Calu3 (cell line): ENCODE measurements around the gene UFSP2. TPM values are rescaled to one million over a fixed set of nuclear protein-coding genes. Genes with fewer than 3 reads are reported as not detected.

Experiments
- BruUV-seq: library from RNA; stranded (reverse); fragments of 400-500 nt; replicated peaks from 2 replicates; lab custom pipeline; 2021; lab: Mats Ljungman, UMichigan
- CTCF ChIA-PET: fragments of 300-600 bp; sonication (Branson Sonifier 250); formaldehyde crosslinking; loops from one replicate; lab custom pipeline; 2022; ENCODE audit warnings: antibody characterized with exemption; lab: Charles Lee
- DNase-seq: peaks from one replicate; pipeline ENCODE4 v3.0.0; 2022
- H3K27ac Mint-ChIP-seq: one replicate; pipeline ENCODE4 v1.8.0; 2022; ENCODE audit warnings: mixed read lengths; ENCODE audit not compliant: unreplicated experiment
- H3K27me3 Mint-ChIP-seq: one replicate; pipeline ENCODE4 v1.8.0; 2022; ENCODE audit warnings: mixed read lengths; ENCODE audit not compliant: unreplicated experiment
- H3K36me3 Mint-ChIP-seq: one replicate; pipeline ENCODE4 v1.8.0; 2022; ENCODE audit warnings: mild to moderate bottlenecking, moderate library complexity, mixed read lengths; ENCODE audit not compliant: insufficient read depth, unreplicated experiment
- H3K4me1 Mint-ChIP-seq: one replicate; pipeline ENCODE4 v1.8.0; 2022; ENCODE audit warnings: mild to moderate bottlenecking, low read depth, mixed read lengths; ENCODE audit not compliant: unreplicated experiment
- H3K4me3 Mint-ChIP-seq: one replicate; pipeline ENCODE4 v1.8.0; 2022; ENCODE audit warnings: mild to moderate bottlenecking, low read depth, moderate library complexity, mixed read lengths; ENCODE audit not compliant: unreplicated experiment
- H3K9me3 Mint-ChIP-seq: one replicate; pipeline ENCODE4 v1.8.0; 2022; ENCODE audit warnings: low read depth, mixed read lengths; ENCODE audit not compliant: unreplicated experiment
- CTCF ChIP-seq: fragments of 200-600 bp; IDR thresholded peaks from one replicate; pipeline ENCODE4 v1.8.0; 2022; ENCODE audit warnings: antibody characterized with exemption; ENCODE audit not compliant: unreplicated experiment
- intact Hi-C: fragments of 100-400 bp; cut with micrococcal nuclease; formaldehyde crosslinking; loops from one replicate; pipeline ENCODE4 v1.10.0; 2022; ENCODE audit not compliant: unreplicated experiment
- total RNA-seq: library from RNA; stranded (reverse); gene quantifications from 2 replicates; pipeline ENCODE4 v1.2.3, GENCODE V29; 2022

Gene UFSP2
- total RNA-seq, 1 experiment from 2014 or later, result 14.8 TPM

DNA sequence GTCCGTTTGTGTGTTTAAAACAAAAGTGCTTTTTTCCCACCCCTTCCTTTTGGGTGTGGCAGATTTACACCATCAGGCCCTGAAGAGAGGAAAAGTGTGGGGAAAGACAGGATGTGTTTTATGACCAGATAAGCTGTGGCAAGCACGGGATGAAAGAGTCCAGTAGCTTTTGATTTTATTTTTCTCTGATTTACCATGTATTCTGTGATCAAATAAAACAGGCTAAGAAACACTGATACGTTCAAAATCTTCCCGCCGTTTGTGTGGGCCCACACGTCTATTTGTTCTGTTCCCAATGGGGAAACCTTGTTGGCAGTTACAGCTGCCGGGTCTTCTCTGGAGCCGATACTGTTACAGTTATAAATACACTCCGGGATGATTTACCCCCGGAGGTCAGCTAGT, 40.8 kb downstream of the UFSP2 start:
- TF ChIP-seq CTCF, result no peak
- CTCF ChIA-PET, result no interaction called here
- Mint-ChIP-seq H3K36me3 (no peaks in the 10 kb centered on the region), H3K4me1 (peaks cover 7% of the 10 kb centered on the region), H3K4me3 (no peak overlapping the region), H3K27me3 (no peaks in the 10 kb centered on the region), H3K27ac (no peak overlapping the region), H3K9me3 (no peaks in the 10 kb centered on the region)
- no TSS peak for BruUV-seq
- no peak for DNase-seq
- intact Hi-C loops, result no loop called here

- no peak for TF ChIP-seq CTCF
- Mint-ChIP-seq H3K36me3 (no peaks in the 10 kb centered on the region), H3K9me3 (no peaks in the 10 kb centered on the region), H3K27me3 (no peaks in the 10 kb centered on the region), H3K4me1 (peaks cover 7% of the 10 kb centered on the region), H3K27ac (peak overlapping the region; percentile 67), H3K4me3 (no peak overlapping the region)
- intact Hi-C loops, result no loop called here
- CTCF ChIA-PET, result interaction anchor here (0.7 kb wide), 1 partner anchor 1812 kb away, joined by 5 read pairs; no protein-coding TSS in a partner anchor
- no TSS peak for BruUV-seq
- DNase-seq, result no peak
Observed at GRCh38 chr4:185384061-185384460, 41.7 kb downstream of the UFSP2 start.

DNA sequence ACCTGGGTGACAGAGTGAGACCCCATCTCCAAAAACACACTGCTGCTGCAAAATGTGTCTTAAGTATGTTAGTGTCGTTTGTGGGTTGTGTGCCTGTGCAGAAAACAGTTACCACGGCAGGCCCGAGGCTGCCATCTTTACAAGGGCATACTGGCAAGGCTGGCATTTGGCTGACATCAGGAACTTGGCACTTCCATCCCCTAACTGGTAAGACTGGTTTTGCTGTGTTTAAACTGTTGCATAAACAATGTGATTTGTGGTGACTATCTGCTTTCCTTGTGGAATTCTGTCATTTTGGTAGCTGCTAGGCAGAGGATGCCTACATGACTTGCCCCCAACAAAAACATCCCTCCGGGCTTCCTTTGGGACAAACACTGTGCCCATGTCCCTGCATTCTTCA, 42.3 kb downstream of the UFSP2 start:
- CTCF ChIA-PET, result interaction anchor here (0.7 kb wide), 1 partner anchor 1812 kb away, joined by 5 read pairs; no protein-coding TSS in a partner anchor
- Mint-ChIP-seq H3K27ac (peak overlapping the region; percentile 67), H3K9me3 (no peaks in the 10 kb centered on the region), H3K27me3 (no peaks in the 10 kb centered on the region), H3K4me3 (no peak overlapping the region), H3K4me1 (peaks cover 7% of the 10 kb centered on the region), H3K36me3 (no peaks in the 10 kb centered on the region)
- no TSS peak for BruUV-seq
- TF ChIP-seq CTCF, result no peak
- intact Hi-C loops, result no loop called here
- DNase-seq, result peak; percentile 51

DNA sequence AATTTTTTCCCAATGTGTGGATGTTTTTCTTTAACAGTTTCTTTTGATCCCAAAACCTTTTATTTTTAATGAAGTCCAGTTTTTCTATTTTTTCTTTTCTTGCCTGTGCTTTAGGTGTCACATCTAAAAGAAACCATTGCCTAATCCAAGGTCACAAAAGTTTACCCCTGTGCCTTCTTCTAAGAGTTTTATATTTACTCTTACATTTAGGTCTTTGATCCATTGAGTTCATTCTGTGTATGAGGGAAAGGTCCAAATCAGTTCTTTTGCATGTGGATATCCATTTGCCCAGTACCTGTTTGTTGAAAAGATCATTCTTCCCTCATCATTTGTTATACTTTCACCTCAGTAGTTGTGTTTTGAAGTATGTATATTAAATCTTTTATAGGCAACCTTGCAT, 43.0 kb downstream of the UFSP2 start:
- intact Hi-C loops, result no loop called here
- no TSS peak for BruUV-seq
- Mint-ChIP-seq H3K4me1 (peaks cover 7% of the 10 kb centered on the region), H3K9me3 (no peaks in the 10 kb centered on the region), H3K36me3 (no peaks in the 10 kb centered on the region), H3K27me3 (no peaks in the 10 kb centered on the region), H3K27ac (no peak overlapping the region), H3K4me3 (no peak overlapping the region)
- DNase-seq, result no peak
- TF ChIP-seq CTCF, result no peak
- CTCF ChIA-PET, result no interaction called here
